Activated naive CD8-positive, alpha-beta T cell treated with anti-CD3 and anti-CD28 coated beads, Interleukin-2, amount 10 ng/mL, durations not matched to agents 7 days and 5 days (primary cell): ENCODE results near the gene LYSMD3. TPM values are rescaled to one million over a fixed set of nuclear protein-coding genes. Genes with fewer than 3 reads are reported as not detected.

ENCODE experiments used
- ATAC-seq: fragments of 150-1000 bp; cut with Tn5 transposase; one replicate; pipeline ENCODE4 v1.10.0; 2021; ENCODE audit warnings: low read depth, moderate library complexity
- POLR2A ChIA-PET: fragments of 350-600 bp; sonication (Branson Sonifier 250); formaldehyde crosslinking; loops from one replicate; lab custom pipeline; 2021; ENCODE audit warnings: antibody characterized with exemption; lab: Charles Lee
- DNase-seq: peaks from one replicate; pipeline ENCODE4 v3.0.0; 2021
- H3K27ac Mint-ChIP-seq: one replicate; pipeline ENCODE4 v1.8.0; 2022; ENCODE audit warnings: mild to moderate bottlenecking, mixed read lengths
- H3K27me3 Mint-ChIP-seq: one replicate; pipeline ENCODE4 v1.8.0; 2022; ENCODE audit warnings: mild to moderate bottlenecking, moderate library complexity, mixed read lengths
- H3K36me3 Mint-ChIP-seq: one replicate; pipeline ENCODE4 v1.8.0; 2021; ENCODE audit warnings: mild to moderate bottlenecking, mixed read lengths
- H3K4me1 Mint-ChIP-seq: one replicate; pipeline ENCODE4 v1.8.0; 2021; ENCODE audit warnings: mixed read lengths
- H3K4me3 Mint-ChIP-seq: one replicate; pipeline ENCODE4 v1.8.0; 2022; ENCODE audit warnings: mild to moderate bottlenecking, moderate library complexity, mixed read lengths
- H3K9me3 Mint-ChIP-seq: one replicate; pipeline ENCODE4 v1.8.0; 2021; ENCODE audit warnings: mixed read lengths
- total RNA-seq, 2 experiments: library from RNA; stranded (reverse); gene quantifications; one replicate each; pipeline ENCODE4 v1.2.3, GENCODE V29; 2021

The LYSMD3 gene
- total RNA-seq, 2 experiments from 2014 or later: 21.3 to 22.0 TPM

DNA sequence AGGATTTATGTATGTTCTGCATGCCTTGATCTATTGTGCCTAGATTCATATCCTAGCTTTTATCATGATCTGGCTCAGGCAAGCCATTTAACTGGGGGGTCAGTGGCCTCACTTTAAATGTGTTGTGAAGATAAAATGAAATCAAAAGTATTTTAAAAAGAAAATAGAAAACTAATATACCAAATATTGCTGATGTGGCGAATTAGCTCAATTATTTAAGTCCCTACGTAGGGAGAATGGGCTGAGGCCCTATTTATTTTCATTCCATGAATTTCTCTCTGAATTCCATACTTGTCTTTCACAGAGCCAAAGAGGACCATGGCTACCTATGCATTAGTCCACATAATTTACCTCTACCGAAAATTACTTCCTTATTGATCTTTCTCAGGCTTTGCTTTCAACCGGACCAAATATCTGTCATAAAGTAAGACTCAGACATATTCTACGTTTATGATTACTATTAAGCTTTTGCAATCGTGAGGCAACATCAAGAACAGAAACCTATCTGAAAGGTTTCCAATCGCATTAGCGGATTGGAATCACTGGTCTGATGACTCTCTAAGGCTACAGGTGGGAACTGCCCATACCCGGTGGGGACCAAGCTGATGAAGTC is 56.5 kb downstream of the LYSMD3 start:
- no peak for DNase-seq
- H3K4me1 Mint-ChIP-seq: peaks cover 31% of the 10 kb centered on the region
- H3K27me3 Mint-ChIP-seq: no peaks in the 10 kb centered on the region
- no peak for ATAC-seq
- H3K27ac Mint-ChIP-seq: peak overlapping the region; percentile 96
- POLR2A ChIA-PET: interaction anchor here (0.6 to 3.2 kb wide), 3 partner anchors 57 to 66 kb away, joined by 3 to 34 read pairs (median 4); partner anchors contain the start of genes CETN3 and LYSMD3
- H3K36me3 Mint-ChIP-seq: peaks cover 27% of the 10 kb centered on the region
- H3K4me3 Mint-ChIP-seq: peak overlapping the region; percentile 98
- peaks cover 8% of the 10 kb centered on the region for H3K9me3 Mint-ChIP-seq

Other genes starting within 250 kb of the LYSMD3 start
- 10 to 100 TPM; 24.3 to 28.7 TPM for gene CETN3, start 119.8 kb downstream of the LYSMD3 start, total RNA-seq
- 1 to 10 TPM; 7.4 to 8.3 TPM for gene MBLAC2, start 54.8 kb downstream of the LYSMD3 start, total RNA-seq
- gene POLR3G, start 54.7 kb downstream of the LYSMD3 start, total RNA-seq: 1 to 10 TPM; 2.8 to 3.7 TPM
- under 1 TPM in 1 of 2 experiments, not detected in 1; 0.06 TPM for gene ADGRV1, start 29.2 kb upstream of the LYSMD3 start, total RNA-seq